ENCODE data around the gene DAND5. TPM values are rescaled to one million over a fixed set of nuclear protein-coding genes. Genes with fewer than 3 reads are reported as not detected.
"Not testable (repeated sequence)": the region's sequence is repeated elsewhere in the genome, so short reads cannot be mapped to it uniquely, and the experiment has no call there.

DAND5 gene
- total and polyA plus RNA-seq, 8 donors = 0.13 to 0.54 (median 0.30) TPM; not detected in 1

DNA sequence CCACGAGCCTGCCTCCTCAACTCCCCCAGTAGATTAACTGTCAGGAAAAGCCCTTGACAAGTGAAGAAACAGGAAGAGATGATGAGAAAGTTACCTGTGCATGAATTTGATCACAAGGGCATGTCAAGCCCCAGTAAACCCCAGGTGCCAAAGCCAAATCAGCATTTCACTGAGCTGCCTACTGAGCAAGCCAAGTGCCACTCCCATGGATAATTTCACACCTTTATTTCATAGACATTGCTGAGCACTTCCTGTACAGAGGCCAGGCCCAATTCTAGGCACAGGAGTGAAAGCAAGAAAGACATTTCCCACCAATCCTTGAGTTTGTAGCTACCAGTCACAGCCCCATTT lies 14.8 kb upstream of the DAND5 start:
- Histone ChIP-seq H3K9me3 (no peaks in the 10 kb centered on the region), H3K27me3 (no peaks in the 10 kb centered on the region), H3K4me1 (peaks cover 11 to 77% of the 10 kb centered on the region in 2 donors), H3K4me3 (no peak overlapping the region), H3K36me3 (peaks cover 0 to 51% of the 10 kb centered on the region in 2 donors), H3K27ac (no peak overlapping the region)
- intact Hi-C loops (cut with DNase I) = no loop called here
- TF ChIP-seq, protein P1, sequence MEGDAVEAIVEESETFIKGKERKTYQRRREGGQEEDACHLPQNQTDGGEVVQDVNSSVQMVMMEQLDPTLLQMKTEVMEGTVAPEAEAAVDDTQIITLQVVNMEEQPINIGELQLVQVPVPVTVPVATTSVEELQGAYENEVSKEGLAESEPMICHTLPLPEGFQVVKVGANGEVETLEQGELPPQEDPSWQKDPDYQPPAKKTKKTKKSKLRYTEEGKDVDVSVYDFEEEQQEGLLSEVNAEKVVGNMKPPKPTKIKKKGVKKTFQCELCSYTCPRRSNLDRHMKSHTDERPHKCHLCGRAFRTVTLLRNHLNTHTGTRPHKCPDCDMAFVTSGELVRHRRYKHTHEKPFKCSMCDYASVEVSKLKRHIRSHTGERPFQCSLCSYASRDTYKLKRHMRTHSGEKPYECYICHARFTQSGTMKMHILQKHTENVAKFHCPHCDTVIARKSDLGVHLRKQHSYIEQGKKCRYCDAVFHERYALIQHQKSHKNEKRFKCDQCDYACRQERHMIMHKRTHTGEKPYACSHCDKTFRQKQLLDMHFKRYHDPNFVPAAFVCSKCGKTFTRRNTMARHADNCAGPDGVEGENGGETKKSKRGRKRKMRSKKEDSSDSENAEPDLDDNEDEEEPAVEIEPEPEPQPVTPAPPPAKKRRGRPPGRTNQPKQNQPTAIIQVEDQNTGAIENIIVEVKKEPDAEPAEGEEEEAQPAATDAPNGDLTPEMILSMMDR (IDR thresholded peaks at IDR 0.05) = no peak
- DNase-seq (no peak), ATAC-seq (no peak)

- DNase-seq; H3K9me3 ChIP-seq; H3K27me3 ChIP-seq; intact Hi-C loops (cut with DNase I); ATAC-seq: not testable (repeated sequence)
- Histone ChIP-seq H3K27ac (peak overlapping the region in 1 of 2 donors; percentile 91), H3K4me3 (peak overlapping the region in 1 of 2 donors; percentile 95), H3K4me1 (peaks cover 11 to 67% of the 10 kb centered on the region in 2 donors), H3K36me3 (peaks cover 0 to 41% of the 10 kb centered on the region in 2 donors)
Observed at GRCh38 chr19:12955575-12955974, 13.8 kb upstream of the DAND5 start.

DNA sequence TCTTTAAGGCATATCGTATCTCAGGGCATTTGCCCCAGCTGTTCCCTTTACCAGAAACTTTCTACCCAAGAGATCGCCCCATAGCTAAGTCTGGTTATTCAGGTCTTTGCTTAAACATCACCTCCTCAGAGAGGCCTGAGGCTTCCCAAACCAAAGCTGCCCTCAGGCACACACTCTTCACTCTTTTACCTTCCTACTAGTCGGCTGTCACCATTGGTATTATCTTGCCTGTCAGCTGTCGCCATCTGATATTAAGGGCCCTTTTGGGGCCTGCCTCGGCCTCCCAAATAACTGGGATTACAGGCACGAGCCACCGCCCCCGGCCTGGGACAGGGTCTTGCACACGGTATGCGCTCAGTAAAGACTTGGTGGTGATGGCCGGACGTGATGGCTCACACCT lies 13.4 kb upstream of the DAND5 start:
- TF ChIP-seq, protein P1 (IDR thresholded peaks at IDR 0.05) = no peak
- no peaks in the 10 kb centered on the region for H3K9me3 ChIP-seq
- no peaks in the 10 kb centered on the region for H3K27me3 ChIP-seq
- peak overlapping the region; percentile 95 for H3K4me3 ChIP-seq
- H3K27ac ChIP-seq = peak overlapping the region in 1 of 2 donors; percentile 91
- DNase-seq (no peak), ATAC-seq (no peak)
- intact Hi-C loops (cut with DNase I) = no loop called here
- H3K36me3 ChIP-seq = peaks cover 0 to 37% of the 10 kb centered on the region in 2 donors
- peaks cover 11 to 63% of the 10 kb centered on the region in 2 donors for H3K4me1 ChIP-seq

- Histone ChIP-seq H3K27me3 (no peaks in the 10 kb centered on the region), H3K36me3 (peaks cover 0 to 30% of the 10 kb centered on the region in 2 donors), H3K9me3 (no peaks in the 10 kb centered on the region), H3K27ac (peak within 1 kb of the TSS; percentile 87 to 91), H3K4me3 (peak within 1 kb of the TSS; percentile 95), H3K4me1 (peaks cover 11 to 56% of the 10 kb centered on the region in 2 donors)
- TF ChIP-seq, protein P1 (IDR thresholded peaks at IDR 0.05) = no peak
- intact Hi-C loops (cut with DNase I) = no loop called here
- ATAC-seq (peak; percentile 97), DNase-seq (peak; percentile 64 to 97 (median 80))
Observed at GRCh38 chr19:12956446-12957388, 12.7 kb upstream of the DAND5 start, which contains the start of gene GADD45GIP1. GADD45GIP1 (minus strand) TSS chr19:12957223; CDS start chr19:12957212, 11 bp downstream.

DNA sequence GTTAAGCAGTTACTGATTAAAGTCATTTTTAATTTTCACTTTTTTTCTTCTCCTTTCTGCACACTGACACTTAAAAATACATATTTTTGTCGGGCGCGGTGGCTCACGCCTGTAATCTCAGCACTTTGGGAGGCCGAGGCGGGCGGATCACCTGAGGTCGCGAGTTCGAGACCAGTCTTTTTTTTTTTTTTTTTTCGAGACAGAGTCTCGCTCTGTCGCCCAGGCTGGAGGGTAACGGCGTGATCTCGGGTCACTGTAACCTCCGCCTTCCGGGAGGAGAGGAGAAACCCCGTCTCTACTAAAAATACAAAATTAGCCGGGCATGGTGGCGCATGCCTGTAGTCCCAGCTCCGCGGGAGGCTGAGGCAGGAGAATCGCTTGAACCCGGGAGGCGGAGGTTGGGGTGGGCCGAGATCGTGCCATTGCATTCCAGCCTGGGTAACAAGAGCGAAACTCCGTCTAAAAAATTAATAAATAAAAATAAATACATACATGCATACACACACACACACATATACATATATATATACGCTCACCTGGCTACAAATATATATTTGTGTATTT lies 11.9 kb upstream of the DAND5 start:
- intact Hi-C loops (cut with DNase I); H3K27me3 ChIP-seq; DNase-seq; H3K9me3 ChIP-seq: not testable (repeated sequence)
- peaks cover 0 to 22% of the 10 kb centered on the region in 2 donors for H3K36me3 ChIP-seq
- peaks cover 11 to 49% of the 10 kb centered on the region in 2 donors for H3K4me1 ChIP-seq
- peak overlapping the region; percentile 95 for H3K4me3 ChIP-seq
- peak; percentile 6 for ATAC-seq
- H3K27ac ChIP-seq = peak overlapping the region; percentile 87 to 91

DNA sequence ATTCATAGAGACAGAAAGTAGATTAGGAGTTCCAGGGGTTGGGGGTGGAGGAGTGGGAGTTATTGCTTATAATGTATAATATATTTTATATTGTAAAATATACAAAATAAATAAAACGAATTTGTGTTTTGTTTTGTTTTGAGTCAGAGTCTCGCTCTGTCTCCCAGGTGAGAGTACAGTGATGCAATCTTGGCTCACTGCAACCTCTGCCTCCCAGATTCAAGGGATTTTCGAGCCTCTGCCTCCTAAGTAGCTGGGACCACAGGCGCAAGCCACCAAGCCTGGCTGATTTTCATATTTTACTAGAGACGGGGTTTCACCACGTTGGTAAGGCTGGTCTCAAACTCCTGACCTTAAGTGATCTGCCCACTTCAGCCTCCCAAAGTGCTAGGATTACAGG lies 9.9 kb upstream of the DAND5 start:
- TF ChIP-seq, protein P1 (IDR thresholded peaks at IDR 0.05) = no peak
- Histone ChIP-seq H3K27ac (no peak overlapping the region), H3K27me3 (no peaks in the 10 kb centered on the region), H3K4me3 (no peak overlapping the region), H3K9me3 (no peaks in the 10 kb centered on the region), H3K36me3 (peaks cover 0 to 2% of the 10 kb centered on the region in 2 donors), H3K4me1 (peaks cover 8 to 29% of the 10 kb centered on the region in 2 donors)
- intact Hi-C loops (cut with DNase I) = no loop called here
- ATAC-seq (no peak), DNase-seq (no peak)
